NT2/D1 (cell line): ENCODE results near the gene HOXB3.
A peak's percentile ranks its signal among the peaks of the same experiment; 100 is the strongest.

Experiments
- SUZ12 ChIP-seq: IDR thresholded peaks from 2 replicates; pipeline ENCODE4 v1.6.1; 2011; ENCODE audit not compliant: insufficient read length, insufficient read depth; ENCODE audit errors: extremely low read depth
- YY1 ChIP-seq: IDR thresholded peaks from 2 replicates; pipeline ENCODE4 v1.6.1; 2011; ENCODE audit not compliant: insufficient read length, insufficient read depth

DNA sequence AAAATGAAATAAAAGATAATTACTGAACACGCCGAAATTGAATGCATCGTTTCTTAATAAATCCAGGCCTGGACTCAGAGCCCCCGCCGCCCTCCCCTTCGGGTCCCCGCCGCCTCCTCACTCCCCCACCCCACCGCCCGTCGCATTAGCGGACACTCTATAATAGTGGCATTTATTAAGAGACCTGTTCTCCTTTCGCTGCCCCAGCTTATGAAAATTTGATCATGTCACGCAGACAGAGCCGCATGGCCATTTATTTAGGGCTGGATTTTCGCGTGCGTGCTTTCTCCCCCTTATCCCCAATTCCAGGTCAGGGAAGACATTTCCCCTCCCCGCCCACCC is 38.9 kb downstream of the HOXB3 start:
- TF ChIP-seq SUZ12 (peak; percentile 64), YY1 (no peak)
